ENCODE results near the gene PDE6H. TPM values are rescaled to one million over a fixed set of nuclear protein-coding genes. Genes with fewer than 3 reads are reported as not detected.

PDE6H gene
- total RNA-seq, 2 donors from 2014 or later, result not detected

GRCh38 chr12:14962797-14963196 is 10.0 kb upstream of the PDE6H start:
- Histone ChIP-seq H3K9me3 (no peaks in the 10 kb centered on the region), H3K4me3 (no peak overlapping the region), H3K36me3 (no peaks in the 10 kb centered on the region), H3K27me3 (replicated peaks; ENCODE audit: insufficient read depth) (no peaks in the 10 kb centered on the region), H3K27ac (no peak overlapping the region), H3K4me1 (replicated peaks) (peaks cover 2% of the 10 kb centered on the region)
- intact Hi-C loops (cut with DNase I), result no loop called here
- 92% methylated on average over 3 of the region's 3 CpGs for WGBS
- DNase-seq (ENCODE audit: low spot score), result no peak
- TF ChIP-seq POLR2A (IDR thresholded peaks at IDR 0.05) (no peak), CTCF (IDR thresholded peaks at IDR 0.05) (no peak), POLR2AphosphoS5 (IDR thresholded peaks at IDR 0.05) (no peak)

GRCh38 chr12:14963520-14963919 is 9.3 kb upstream of the PDE6H start:
- no peak overlapping the region for H3K27ac ChIP-seq
- no peaks in the 10 kb centered on the region for H3K36me3 ChIP-seq
- H3K27me3 ChIP-seq (replicated peaks; ENCODE audit: insufficient read depth), result no peaks in the 10 kb centered on the region
- no peak overlapping the region for H3K4me3 ChIP-seq
- no peak for DNase-seq (ENCODE audit: low spot score)
- intact Hi-C loops (cut with DNase I), result no loop called here
- no peaks in the 10 kb centered on the region for H3K9me3 ChIP-seq
- TF ChIP-seq POLR2AphosphoS5 (IDR thresholded peaks at IDR 0.05) (no peak), POLR2A (IDR thresholded peaks at IDR 0.05) (no peak), CTCF (IDR thresholded peaks at IDR 0.05) (no peak)
- H3K4me1 ChIP-seq (replicated peaks), result peaks cover 2% of the 10 kb centered on the region
- WGBS, result 91% methylated on average over 7 of the region's 7 CpGs

GRCh38 chr12:14964406-14964805 is 8.4 kb upstream of the PDE6H start:
- 63% methylated on average over 2 of the region's 2 CpGs for WGBS
- no peak for DNase-seq (ENCODE audit: low spot score)
- TF ChIP-seq POLR2A (IDR thresholded peaks at IDR 0.05) (no peak), CTCF (IDR thresholded peaks at IDR 0.05) (no peak)

DNA sequence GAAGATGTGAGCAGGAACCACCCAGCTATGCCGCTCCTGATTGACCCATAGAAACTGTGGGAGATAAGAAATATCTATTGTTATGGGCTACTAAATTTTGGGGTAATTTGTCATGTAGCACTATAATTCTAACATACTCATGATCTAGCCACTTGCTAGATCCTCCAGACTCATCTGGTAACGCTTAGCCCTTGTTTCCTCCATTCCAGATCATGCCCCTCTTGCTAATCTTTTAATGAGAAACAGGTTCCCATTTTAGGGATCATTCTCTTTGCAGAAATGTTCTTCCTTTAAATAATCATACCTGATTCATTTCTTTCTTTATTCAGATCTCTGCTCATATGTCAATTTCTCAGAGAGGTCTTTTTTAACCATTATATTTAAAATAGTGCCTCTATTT is 7.6 kb upstream of the PDE6H start:
- WGBS, result 95% methylated on average over 2 of the region's 2 CpGs
- Histone ChIP-seq H3K4me1 (replicated peaks) (peaks cover 2% of the 10 kb centered on the region), H3K27ac (no peak overlapping the region), H3K4me3 (no peak overlapping the region), H3K9me3 (no peaks in the 10 kb centered on the region), H3K36me3 (no peaks in the 10 kb centered on the region), H3K27me3 (replicated peaks; ENCODE audit: insufficient read depth) (no peaks in the 10 kb centered on the region)
- intact Hi-C loops (cut with DNase I), result no loop called here
- DNase-seq (ENCODE audit: low spot score), result no peak
- TF ChIP-seq CTCF (IDR thresholded peaks at IDR 0.05) (no peak), POLR2AphosphoS5 (IDR thresholded peaks at IDR 0.05) (no peak), POLR2A (IDR thresholded peaks at IDR 0.05) (no peak)

More at GRCh38 chr12:14964406-14964805, 8.4 kb upstream of the PDE6H start:
- Histone ChIP-seq H3K27ac (no peak overlapping the region), H3K36me3 (no peaks in the 10 kb centered on the region), H3K9me3 (no peaks in the 10 kb centered on the region), H3K4me3 (no peak overlapping the region), H3K4me1 (replicated peaks) (peaks cover 2% of the 10 kb centered on the region), H3K27me3 (replicated peaks; ENCODE audit: insufficient read depth) (no peaks in the 10 kb centered on the region)
- intact Hi-C loops (cut with DNase I), result no loop called here

- intact Hi-C loops (cut with DNase I), result no loop called here
- 83% methylated on average over 3 of the region's 3 CpGs for WGBS
- TF ChIP-seq CTCF (IDR thresholded peaks at IDR 0.05) (no peak), POLR2A (IDR thresholded peaks at IDR 0.05) (no peak), POLR2AphosphoS5 (IDR thresholded peaks at IDR 0.05) (no peak)
These were observed 4.4 kb upstream of the PDE6H start for GRCh38 chr12:14968478-14968877.

More at GRCh38 chr12:14968478-14968877, 4.4 kb upstream of the PDE6H start:
- H3K36me3 ChIP-seq, result no peaks in the 10 kb centered on the region
- DNase-seq (ENCODE audit: low spot score), result no peak
- no peaks in the 10 kb centered on the region for H3K27me3 ChIP-seq (replicated peaks; ENCODE audit: insufficient read depth)
- H3K27ac ChIP-seq, result no peak overlapping the region
- no peaks in the 10 kb centered on the region for H3K9me3 ChIP-seq
- H3K4me3 ChIP-seq, result no peak overlapping the region
- no peaks in the 10 kb centered on the region for H3K4me1 ChIP-seq (replicated peaks)

Data from prostate gland (tissue), 2 donors.